Stimulated activated CD8-positive, alpha-beta memory T cell treated with anti-CD3 and anti-CD28 coated beads, Interleukin-7, amount 100 ng/mL, for 4 hours (primary cell): ENCODE data around the gene C1orf198.

Experiments
- DNase-seq, 2 donors: peaks; one replicate each; pipeline ENCODE4 v3.0.0-alpha.2; 2020; ENCODE audit warnings: low read depth in 2 of 2

Gene C1orf198

DNA sequence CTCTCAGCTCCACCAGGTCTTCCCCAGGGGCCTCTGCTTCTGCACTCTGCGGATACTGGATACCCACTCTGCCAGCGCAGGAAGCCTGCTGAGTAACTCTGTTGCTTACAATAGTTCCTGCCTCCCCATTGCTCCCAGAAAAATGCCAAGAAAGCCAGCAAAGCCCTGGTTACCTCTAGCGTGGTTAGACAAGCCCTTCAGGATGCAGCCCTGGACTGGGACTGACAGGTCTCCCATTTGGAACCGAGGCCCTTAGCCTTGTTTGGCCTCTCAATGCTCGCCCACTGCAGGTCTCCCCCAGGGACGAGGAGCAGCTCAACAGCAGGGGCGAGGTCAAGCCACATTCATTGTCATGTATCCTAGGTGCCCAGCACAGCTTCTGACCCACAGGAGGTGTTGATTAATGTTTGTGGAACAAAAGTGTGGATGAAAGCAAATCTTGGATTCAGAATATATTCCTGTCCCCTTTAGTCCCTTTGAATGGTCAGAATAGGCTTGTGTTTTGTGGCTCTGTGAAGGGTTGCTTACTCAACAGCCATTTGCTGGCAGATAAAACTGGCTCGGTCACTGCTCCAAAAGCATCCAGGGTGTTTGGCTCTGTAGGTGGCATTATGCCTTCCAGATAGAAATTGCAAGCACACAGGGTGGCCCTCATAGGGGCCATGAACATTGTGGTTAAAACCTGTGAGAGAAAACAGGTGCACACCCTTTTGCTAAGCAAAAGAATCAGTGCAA lies 58.9 kb downstream of the C1orf198 start:
- no peak for DNase-seq

DNA sequence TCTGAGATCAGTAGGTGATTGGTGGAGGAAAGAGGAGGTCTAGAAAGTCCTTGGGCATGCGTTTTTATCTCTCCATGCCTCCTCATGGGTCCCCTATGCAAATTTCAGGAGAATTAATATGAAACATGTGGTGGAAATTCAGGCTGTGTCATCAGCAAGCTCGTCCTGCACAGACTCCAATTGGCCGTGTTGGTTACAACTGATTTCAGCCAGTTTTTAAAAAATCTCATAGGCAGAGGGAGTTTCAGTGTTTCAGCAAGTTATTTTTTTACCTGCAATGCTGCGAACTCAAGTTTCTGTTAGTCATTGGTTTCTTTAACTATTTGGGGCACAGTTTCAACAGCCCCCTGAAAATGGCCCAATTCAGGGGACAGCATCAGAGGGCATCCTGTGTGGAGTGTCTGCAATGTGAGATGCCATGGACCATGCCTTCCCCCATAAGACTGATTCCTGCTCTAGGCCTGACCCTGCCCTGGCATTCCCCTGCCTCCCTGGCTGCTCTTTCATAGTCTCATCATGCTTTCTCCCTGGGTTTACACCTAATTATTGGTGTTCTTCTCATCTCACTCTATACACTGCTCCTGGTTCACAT lies 59.9 kb downstream of the C1orf198 start:
- no peak for DNase-seq

DNA sequence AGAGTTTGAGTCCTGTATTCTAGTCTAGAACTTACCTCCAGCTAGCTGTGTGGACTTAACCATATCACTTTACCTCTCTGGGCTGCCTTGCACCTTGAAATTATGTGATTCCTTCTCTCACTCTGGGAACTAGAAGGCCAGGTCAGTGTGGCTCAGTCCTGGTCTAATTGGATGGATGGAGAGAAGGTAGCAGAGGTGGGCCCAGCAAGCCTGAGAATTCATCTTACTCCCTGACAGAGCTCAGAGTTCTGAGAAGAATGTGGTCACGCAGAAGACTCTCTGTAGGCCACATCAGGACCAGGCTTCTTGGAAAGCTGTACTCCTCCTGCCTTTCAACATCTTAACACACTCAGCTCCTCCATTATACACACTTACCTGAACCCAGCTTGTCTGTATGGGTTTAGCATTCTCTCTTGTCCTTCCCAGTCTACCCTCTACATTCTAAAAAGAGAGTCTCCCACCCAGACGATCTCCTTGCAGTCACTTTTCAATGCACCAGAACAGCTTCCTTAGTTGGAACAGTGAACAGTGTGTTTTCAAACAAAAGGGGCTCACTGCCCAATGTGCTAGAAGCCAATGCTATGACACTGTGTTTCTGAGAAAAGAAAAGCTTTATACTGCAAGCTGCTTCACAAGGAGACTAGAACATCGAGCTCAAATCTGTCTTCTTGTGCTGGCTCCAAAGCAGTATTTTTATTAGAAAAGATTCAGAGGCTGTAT lies 60.6 kb downstream of the C1orf198 start:
- no peak for DNase-seq

DNA sequence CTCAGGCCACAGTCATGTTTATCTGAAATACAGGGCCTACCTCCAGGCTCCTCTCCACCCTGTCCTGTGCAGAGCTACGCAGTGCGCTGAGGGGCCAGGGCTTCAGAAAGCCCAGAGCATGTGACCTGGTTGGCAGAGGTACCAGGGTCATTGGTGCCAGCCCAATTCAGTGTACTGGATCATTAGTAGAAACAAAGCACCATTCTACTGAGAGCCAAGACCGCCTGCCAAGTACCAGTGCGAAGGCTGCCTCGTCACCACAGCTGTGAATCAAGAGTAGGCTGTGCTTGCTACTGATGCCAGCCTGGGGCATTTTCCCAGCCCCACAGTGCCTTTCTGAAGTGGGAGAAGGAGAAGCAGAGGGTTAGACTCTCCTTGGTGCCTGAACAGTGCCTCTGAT lies 61.3 kb downstream of the C1orf198 start:
- no peak for DNase-seq

DNA sequence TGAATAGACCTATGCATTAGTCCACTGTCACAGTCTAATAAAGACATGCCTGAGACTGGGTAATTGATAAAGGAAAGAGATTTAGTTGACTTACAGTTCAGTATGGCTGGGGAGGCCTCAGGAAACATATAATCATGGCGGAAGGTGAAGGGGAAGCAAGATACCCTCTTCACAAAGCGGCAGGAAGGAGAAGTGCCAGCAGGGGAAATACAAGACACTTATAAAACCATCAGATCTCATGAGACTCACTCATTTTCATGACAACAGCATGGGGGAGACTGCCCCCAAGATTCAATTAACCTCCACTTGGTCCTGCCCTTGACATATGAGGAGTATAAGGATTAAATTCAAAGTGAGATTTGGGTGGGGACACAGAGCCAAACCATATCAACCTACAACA lies 61.8 kb downstream of the C1orf198 start:
- DNase-seq: no peak

DNA sequence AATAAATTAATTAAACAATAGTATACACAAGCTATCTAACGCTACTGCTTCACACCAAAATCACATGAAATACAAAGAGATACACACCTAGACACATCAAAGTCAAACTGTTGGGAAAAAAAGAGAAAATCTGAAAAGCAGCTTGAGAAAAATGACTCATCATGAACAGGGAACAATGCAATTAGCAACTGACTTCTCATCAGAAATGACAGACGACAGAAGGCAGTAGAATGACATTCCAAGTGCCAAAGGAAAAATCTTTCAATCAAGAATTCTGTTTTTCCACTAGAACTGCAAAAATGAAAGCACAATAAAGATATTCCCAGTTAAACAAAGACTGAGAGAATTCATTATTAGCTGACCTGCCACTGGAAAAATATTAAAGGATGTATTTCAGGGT lies 63.9 kb downstream of the C1orf198 start:
- no peak for DNase-seq

DNA sequence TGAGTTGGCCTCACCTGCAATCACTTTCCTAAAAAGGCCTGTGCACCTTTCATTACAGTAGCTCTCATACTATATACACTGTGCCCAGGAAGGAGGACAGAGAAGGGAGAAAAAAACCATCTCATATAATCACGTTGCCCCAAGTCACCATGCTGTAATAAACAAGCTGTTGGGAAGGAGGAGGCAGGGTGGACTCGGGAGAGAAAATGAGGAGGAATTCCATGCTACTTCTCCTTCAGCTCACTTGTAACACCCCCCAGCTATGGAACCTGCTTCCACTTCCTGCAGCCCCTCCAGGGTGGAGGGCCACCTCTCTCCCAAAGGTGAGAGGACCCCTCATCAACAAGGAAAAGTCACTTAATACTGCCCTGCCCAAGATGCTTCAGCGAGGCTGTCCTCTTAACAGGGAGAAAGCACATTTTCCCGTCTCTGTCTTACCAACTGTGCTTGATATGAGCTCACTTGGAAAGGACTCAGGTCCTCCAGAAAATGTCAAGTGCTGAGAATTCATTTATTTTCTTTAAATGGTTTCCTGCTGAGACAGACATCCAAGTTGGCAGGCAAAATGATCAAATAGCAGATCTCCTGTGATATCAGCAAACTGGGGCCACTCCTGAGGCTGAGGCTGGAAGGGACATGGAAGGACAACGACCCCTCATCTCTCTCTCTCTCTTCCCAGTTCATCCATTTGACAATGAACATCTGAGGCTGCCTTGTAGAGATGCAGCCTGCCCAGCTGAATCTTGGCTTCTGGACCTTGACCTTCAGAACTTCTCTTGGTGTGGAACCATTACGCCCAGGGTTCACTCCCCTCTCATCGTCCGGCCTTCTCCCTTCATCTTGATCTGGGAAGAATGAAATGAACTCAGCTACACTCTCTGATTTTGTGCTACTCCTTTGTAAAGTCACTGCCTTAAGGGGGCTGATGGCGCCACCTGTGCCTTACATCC lies 67.2 kb downstream of the C1orf198 start:
- DNase-seq: no peak

DNA sequence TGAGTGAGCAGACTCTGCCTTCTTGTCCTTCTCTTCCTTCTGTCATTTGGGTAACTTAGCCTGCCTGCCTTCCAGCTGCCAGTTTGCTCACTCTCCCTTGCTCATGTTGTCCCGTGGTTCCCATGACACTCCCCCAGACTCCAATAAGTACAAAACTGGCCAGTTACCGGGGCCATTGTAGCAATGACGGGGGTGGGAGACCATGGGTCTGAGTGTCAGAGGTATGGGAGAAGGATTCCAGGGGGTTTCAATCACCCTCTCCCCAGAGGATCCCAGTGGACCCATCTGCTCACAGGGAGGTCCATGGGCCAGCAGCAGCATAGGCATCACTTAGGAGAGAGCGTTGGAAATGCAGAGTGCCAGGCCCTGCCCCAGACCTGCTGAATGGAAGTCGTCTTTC lies 69.8 kb downstream of the C1orf198 start:
- DNase-seq: no peak

DNA sequence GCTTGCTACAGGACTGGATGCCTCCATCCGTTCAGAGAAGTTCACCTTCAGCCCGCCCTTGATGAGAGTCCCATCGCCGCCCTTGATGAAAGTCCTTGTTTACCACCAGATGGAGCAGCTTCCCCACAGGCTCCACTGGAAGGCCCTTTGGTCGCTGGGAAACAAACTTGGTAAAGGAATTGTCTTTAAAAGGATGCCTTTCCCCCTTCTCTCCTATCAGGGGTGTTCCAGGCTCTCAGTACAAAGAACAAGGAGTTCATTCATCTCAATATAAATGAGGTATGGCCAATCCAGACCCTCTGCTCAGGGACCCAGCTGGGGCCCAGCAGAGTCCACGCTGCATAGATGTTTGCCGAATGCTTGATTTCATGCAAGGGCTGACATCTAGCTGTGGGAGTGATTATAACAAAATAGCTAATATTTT lies 70.4 kb downstream of the C1orf198 start:
- DNase-seq: no peak

DNA sequence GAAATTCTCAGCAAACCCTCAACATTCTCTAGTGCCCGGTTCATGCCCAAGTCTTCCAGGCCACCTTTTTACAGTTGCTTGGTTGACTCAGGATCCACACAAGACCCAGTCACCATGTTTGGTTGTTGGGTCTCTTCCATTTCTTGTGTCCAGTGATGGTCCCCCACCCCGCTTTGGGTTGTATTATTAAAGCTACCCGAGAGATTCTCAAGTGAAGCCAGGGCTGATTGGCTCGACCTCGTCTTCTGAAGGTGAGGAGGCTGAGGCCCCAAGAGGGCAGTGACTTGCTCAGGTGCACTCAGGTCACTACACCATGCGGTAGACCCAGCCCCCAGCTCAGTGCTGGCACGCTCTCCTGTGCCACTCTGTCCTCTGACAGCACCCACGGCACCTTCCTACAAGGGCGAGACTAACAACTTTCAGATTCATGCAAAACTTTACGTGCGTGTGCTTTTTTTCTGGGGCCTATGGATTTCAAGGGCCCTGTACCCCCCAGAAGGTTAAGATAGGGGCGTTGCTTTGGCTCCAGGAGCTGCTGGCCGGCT lies 70.9 kb downstream of the C1orf198 start:
- DNase-seq: no peak

DNA sequence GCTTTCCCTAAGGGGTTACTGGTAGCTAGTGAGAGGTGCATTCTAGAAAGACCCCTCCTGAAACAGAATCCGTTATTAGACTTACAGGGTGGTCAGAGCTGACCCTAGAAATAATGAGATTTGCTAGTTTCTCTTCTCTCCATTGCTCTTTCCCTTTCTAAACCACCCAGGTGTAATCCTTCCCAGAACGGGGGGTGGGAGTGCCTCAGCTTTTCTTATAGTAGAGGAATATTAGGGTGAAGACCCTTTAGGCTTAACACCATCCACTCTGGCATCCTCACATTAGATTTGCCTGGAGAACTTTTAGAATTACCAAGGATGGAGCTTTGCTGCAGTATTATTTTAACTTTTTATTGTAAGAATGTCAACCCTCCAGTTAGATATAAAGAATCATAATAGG lies 71.7 kb downstream of the C1orf198 start:
- DNase-seq: no peak

DNA sequence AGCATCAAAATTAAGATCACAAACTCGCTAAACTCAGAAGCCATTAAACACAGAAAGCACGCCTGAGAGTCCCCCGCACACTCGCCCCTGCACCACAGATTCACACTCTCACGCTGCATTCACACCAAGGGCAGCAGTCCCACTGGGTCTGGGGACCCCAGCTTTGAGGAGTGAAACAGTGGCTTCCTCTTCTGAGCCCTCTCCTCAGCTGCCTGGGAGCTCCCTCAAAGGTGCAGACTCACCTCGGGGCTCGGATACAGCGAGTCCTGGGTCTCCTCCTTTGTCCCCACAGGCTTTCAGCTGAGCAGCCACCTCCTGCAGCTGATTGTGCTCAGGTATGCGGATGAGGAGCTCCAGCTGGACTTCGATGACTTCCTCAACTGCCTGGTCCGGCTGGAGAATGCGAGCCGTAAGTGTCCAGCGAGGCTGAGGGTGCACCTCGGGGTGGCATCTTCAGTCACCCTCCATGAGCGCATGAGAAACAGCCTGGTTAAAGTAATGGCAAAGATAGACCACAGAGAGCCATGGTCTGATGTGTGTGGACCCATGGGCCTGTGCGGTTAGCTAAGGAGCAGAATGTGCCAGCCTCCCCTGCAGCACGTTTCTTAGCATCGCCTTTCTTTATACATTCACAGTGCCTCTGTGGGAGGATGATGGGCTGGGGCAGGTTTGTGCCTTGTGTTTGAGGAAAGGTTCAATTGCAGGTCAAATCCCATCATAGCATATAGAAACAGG lies 73.3 kb downstream of the C1orf198 start:
- no peak for DNase-seq

DNA sequence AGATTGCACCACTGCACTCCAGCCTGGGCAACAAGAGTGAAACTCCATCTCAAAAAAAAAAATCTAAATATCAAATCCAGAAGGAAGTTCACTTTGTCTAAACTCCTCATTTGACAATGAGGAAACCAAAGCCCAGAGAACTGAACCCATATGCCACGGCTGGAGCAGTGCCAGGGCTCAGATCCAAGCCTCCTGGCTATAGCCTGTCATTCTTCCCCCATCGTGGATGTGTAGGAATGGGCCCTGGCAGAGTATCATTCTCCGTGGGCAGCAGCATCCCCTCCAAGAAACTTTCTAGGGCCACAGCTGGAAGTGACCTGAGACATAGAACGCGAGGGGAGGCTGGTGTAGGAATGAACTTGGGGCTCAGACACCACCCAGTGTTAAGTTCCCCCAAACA lies 73.9 kb downstream of the C1orf198 start:
- DNase-seq: no peak

DNA sequence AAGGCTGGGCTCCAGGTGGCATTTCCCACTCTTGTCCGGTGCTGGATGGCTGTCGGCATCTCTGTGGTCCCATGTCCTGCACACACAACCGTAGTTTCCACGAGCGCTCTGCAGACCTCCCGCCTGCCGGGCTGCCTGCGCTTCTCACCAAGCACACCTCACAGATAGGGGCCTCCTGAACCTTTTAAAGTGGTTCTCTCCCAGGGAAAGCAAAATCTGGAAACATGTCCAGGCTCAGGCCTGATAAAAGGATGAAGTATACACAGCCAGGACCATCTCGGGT lies 74.9 kb downstream of the C1orf198 start:
- DNase-seq: no peak

DNA sequence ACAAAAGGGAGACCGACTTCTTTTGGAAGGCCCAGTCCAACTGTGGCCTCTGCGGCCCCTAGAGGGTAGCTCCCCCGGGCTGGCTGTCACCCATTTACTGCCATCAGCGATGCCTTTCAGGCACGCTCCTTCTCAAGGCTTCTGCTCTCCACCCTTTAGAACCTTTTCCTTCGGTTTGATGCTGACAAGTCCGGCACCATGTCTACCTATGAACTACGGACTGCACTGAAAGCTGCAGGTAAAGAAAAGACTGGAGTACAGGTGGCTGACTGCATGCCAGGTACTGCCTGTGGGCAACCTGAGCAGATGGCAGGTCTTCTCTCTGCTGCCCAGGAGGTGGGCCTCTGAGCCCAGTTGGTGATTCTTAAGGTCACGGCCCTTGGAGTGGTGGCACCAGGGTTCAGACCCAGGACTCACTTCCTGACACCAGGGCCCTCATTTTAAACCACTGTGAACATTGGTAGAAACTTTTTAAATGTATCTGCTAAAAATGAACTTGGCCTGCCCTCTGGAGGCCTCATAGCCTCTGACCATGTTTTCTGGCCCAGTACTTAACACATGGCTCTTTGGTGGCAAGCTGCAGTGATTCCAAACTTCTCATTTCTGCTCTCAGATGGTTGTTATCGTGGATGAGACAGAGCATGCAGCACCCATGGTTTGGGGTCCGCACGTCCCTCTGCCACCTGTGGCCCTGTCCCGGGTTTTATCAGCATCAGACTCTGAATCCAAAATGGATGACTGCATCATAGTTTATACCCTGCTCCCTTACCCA lies 75.4 kb downstream of the C1orf198 start:
- DNase-seq: no peak

DNA sequence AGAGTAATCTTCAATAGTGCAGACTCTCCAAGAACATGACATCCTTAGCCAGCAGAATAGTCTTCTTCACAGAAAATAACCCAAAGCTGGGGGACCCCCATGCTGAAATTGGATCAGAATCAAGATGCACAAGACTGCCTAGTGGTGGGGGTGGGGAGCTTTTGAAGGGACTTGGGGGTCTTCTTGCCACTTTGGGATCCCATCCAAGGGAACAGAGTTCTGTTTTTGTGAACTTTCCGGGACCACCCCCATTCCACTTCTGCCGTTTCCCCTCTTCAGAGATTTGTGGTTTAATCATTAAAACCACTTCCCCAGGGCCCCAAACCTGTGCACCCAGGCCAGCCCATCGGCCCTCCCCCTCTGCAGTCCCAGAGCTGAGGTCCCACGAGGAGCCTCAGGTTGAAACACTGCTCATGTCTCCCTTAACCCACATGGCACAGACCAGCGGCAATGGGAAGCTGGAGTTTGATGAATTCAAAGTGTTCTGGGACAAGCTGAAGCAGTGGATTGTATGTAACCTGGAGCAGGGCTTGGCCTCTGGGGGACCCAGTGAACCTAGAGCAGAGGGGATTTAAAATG lies 76.2 kb downstream of the C1orf198 start:
- no peak for DNase-seq

DNA sequence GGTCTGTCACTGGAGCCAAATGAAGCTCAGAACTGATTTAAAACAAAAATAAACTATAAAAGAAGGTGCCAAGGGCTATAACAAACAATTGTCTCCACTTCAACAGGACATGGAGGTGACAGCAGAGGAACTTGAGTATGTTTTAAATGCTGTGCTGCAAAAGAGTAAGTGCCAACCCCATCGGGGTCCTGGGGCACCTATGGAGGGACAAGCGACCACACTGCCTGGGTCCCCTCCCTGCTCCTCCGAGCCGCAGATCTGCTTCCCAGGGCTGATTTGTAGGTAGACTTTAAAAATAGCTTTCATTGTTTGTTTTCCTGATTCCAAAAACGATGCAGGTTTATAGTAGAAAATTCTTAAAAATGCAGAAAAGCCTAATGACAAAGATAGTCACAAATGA lies 78.3 kb downstream of the C1orf198 start:
- no peak for DNase-seq

DNA sequence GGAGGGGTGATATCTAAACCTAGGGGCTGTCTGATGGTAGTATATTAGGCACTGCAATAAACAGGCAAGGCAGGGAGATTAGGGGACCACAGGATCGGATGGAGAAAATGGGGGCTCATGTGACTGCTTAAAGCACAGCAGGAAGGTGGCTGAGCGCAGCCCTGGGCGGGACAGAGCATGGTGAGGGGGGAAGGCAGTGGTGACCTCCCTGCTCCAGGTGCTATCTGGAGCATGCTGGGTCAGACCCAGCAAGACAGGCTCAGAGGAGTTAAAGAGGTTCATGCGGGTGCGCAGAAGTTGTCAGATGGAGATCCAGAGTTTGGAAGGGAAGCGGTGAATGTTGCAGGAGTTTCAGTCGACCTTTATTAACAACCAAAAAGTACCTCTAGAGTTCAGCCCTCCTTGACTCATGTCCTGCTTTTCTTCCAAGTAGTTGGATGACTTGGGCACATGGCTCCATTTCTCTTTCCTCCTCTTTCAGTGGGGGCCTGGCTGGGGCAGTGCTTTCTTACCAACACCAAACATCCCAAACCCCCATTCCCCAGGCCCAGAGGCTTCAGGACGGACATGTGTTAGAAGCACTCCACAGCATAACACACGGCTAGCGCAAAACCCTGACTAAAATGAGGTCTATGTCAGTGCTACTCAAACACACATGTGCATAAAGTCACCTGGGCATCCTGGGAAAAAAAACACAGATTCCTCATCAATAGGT lies 79.6 kb downstream of the C1orf198 start:
- DNase-seq: no peak

DNA sequence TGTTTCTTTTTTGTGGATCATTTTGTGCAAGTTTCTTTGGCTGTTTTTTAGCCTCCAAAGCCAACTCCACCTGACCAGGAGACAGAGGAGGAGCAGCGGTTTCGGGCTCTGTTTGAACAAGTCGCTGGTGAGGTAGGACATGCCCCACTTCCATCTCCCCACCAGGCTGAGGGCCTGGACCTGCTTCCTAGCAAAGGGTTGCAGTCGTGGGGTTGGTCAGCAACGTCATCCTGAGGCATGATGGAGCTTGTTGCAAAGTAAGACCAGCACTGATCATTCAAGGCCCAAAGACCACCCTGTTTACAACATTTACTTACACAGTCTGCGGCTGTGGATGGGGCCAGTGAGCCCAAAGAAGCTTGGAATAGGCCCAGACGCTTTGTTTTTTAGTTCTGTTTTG lies 80.8 kb downstream of the C1orf198 start:
- no peak for DNase-seq
